Lower leg skin (tissue), 4 donors: Measurements from ENCODE around the gene TOP1. TPM values are rescaled to one million over a fixed set of nuclear protein-coding genes. Genes with fewer than 3 reads are reported as not detected.

Source experiments
- DNase-seq, 2 donors: peaks; one replicate each; pipeline ENCODE4 v3.0.0-alpha.2; 2019; ENCODE audit warnings: low spot score in 2 of 2
- H3K4me3 ChIP-seq: fragments of 200-600 bp; sonication (generic); 2 replicates; pipeline ENCODE4 v1.5.1; 2017; ENCODE audit warnings: mild to moderate bottlenecking, low read depth; ENCODE audit not compliant: poor library complexity, severe bottlenecking
- CTCF ChIP-seq, 3 donors: fragments of 450-650 bp; IDR thresholded peaks; one replicate each; pipeline ENCODE4 v1.5.1; 2016; ENCODE audit warnings: antibody characterized with exemption in 3 of 3, mild to moderate bottlenecking in 3 of 3, moderate library complexity in 2 of 3
- POLR2A ChIP-seq, 2 donors: fragments of 450-650 bp; IDR thresholded peaks; one replicate each; pipeline ENCODE4 v1.6.1; 2016 to 2017; ENCODE audit warnings: antibody characterized with exemption in 2 of 2, mild to moderate bottlenecking in 1 of 2, moderate library complexity in 1 of 2
- WGBS, 2 donors: methylation state at CpG; one replicate each; pipeline ENCODE4 v1.1.5; 2018; 5-methylcytosine and 5-hydroxymethylcytosine counted together
- intact Hi-C: fragments of 100-400 bp; cut with DNase I; formaldehyde crosslinking; loops from one replicate; pipeline ENCODE4 v1.15.0; 2023; ENCODE audit warnings: low total_unique reads
- total RNA-seq, 4 donors: library from RNA; depleted of rRNA; stranded (reverse); fragments of >200 nt; gene quantifications; one replicate each; pipeline ENCODE4 v1.1.0, GENCODE V29; 2016

The TOP1 gene
- total RNA-seq, 4 donors from 2014 or later, result 29.8 to 37.1 (median 31.9) TPM

GRCh38 chr20:41032271-41032670 is 3.6 kb downstream of the TOP1 start:
- WGBS, 2 donors, result 96 to 98% methylated on average over 3 of the region's 3 CpGs

GRCh38 chr20:41034239-41034638 is 5.6 kb downstream of the TOP1 start:
- DNase-seq, result no peak
- H3K4me3 ChIP-seq, result no peak overlapping the region
- WGBS, 2 donors, result 84 to 85% methylated on average over 3 of the region's 3 CpGs
- TF ChIP-seq CTCF (IDR thresholded peaks at IDR 0.05) (no peak), POLR2A (IDR thresholded peaks at IDR 0.05) (no peak)
- intact Hi-C loops, result no loop called here

More at GRCh38 chr20:41032271-41032670, 3.6 kb downstream of the TOP1 start:
- TF ChIP-seq POLR2A (IDR thresholded peaks at IDR 0.05) (no peak), CTCF (IDR thresholded peaks at IDR 0.05) (no peak)
- intact Hi-C loops, result no loop called here
- H3K4me3 ChIP-seq, result no peak overlapping the region
- no peak for DNase-seq

GRCh38 chr20:41035207-41035606 is 6.6 kb downstream of the TOP1 start:
- DNase-seq, result no peak
- no peak overlapping the region for H3K4me3 ChIP-seq
- 87 to 88% methylated on average over 3 of the region's 3 CpGs for WGBS, 2 donors
- no peak for TF ChIP-seq POLR2A (IDR thresholded peaks at IDR 0.05)
- TF ChIP-seq CTCF (IDR thresholded peaks at IDR 0.05), result no peak
- intact Hi-C loops, result loop anchor here (5.0 kb wide), 1 partner anchor 197 kb away; no protein-coding TSS in a partner anchor

- DNase-seq, result no peak
- TF ChIP-seq POLR2A (IDR thresholded peaks at IDR 0.05) (no peak), CTCF (IDR thresholded peaks at IDR 0.05) (no peak)
- no peak overlapping the region for H3K4me3 ChIP-seq
- intact Hi-C loops, result loop anchor here (5.0 kb wide), 1 partner anchor 195 kb away; no protein-coding TSS in a partner anchor
- WGBS, 2 donors, result 59 to 64% methylated on average over 2 of the region's 2 CpGs
Observed at GRCh38 chr20:41037179-41037578, 8.6 kb downstream of the TOP1 start.

GRCh38 chr20:41038149-41038877 is 9.7 kb downstream of the TOP1 start:
- TF ChIP-seq POLR2A (IDR thresholded peaks at IDR 0.05) (no peak), CTCF (IDR thresholded peaks at IDR 0.05) (no peak)
- no peak for DNase-seq
- no peak overlapping the region for H3K4me3 ChIP-seq
- intact Hi-C loops, result loop anchor here (5.0 kb wide), 1 partner anchor 194 kb away; no protein-coding TSS in a partner anchor
- WGBS, 2 donors, result 89 to 90% methylated on average over 4 of the region's 4 CpGs
